NCI-H2029 (cell line): ENCODE results near the gene RXRG.
"Not testable (repeated sequence)": the region's sequence is repeated elsewhere in the genome, so short reads cannot be mapped to it uniquely, and the experiment has no call there.

Experiments used
- DNase-seq: peaks from one replicate; lab custom pipeline; 2025; lab: John Stamatoyannopoulos, UW

Gene RXRG

DNA sequence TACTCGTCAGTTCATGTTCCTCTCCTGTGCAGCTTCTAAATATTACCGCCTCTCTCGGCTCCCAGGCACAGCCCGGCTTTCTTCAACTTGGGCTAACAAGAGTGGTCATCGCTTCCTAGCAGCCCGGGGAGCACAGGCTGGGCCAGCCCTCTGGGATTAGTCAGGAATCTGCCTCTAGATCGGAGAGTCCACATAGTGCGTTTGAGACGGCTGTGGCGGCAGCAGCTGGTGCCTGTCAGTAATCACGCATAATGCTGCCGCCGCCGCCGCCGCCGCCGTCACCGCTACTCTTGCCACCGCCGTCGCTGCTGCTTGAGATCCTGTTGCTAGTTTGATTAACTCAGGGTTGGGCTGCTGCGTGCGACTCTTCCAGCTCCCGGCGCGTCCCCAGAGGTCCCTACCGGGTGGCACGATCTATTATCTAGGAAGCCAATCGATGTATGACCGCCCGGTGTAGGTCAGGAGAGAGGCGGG lies at the start of gene RXRG:
RXRG (minus strand) TSS at position 230 of the 474 bp plus-strand sequence. CDS start 233 bp downstream, outside the sequence.
- DNase-seq: no peak

DNA sequence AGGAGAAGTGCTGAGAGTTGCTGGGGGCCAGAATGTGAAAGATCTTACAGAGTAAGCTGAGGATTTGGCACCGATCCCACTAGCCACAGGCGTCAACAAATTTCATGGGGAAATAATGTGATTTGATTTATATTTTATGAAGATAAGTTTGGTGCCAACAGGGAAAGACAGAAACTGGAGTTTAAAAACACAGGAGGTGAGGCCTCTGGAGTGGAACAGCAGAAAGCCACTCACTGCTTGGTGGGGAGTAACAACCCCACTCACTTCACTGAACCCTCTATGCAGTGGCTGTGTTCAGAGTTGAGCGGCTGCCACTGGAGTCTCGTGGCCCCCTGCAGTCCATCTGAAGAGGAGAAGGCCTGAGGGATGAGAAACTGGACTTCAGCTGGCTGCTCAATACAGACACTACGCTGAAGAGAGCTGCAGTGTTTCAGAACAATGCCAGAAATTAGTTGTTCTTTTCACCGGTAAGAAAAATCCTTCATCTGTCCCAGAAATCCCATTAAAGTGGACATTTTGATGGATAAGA lies 48.0 kb upstream of the RXRG start:
- no peak for DNase-seq

DNA sequence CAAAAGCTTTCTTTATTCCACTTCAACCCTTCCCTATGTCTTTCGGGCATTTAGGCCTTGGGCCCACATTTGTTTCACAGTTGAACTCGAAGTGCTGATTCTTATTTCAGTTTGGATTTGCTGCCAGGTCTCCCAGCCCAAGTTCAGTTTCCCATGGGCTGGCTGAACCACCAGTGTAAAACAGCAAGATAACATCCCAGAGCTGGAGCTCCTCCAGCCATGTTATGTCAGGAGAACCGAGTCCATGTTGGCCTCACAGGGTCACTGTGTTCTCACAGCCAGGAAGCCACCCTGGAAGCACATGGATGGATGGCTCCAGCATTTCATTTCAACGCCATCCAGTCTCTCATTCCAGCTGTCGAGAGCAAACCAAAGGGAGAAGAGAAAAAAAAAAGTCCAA lies 45.2 kb upstream of the RXRG start:
- no peak for DNase-seq

DNA sequence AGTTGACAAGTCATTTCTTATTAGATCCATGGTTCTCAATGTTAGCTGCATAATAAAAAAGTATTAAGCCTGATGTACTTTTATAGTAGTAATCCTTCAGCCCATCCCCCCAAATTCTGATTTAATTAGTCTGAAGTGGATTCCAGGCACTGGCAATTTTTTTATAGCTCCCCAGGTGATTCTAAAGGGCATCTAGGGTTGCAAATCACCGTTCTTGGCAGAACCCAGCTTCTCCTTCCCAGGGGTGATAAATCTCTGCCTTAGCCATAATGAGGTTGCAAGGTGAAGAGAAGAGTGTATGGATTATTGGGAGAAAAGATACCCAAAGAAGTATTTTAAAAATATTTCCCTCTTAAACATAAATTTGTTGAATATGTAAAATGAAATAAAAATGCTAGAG lies 43.0 kb upstream of the RXRG start:
- no peak for DNase-seq

DNA sequence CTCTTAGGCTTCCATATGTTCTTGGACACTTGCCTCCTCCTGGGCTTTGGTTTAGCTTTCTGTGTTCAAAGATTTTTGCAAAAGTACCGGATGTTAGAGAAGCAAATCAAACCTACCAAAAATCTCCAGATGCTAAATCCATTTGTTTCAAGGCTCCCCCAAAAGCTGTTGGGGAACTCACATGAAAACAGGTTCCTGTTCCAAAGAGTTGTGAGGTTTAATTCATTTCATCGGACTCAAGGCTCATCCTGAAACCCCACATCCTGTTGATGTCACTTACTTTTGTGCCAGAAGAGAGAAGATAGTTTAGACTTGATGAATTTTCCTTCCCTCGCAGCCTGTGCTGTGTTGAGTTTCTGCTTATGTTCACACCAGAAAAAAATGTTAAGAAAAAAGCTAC lies 41.7 kb upstream of the RXRG start:
- no peak for DNase-seq

GRCh38 chr1:165485716-165486115 lies 40.8 kb upstream of the RXRG start:
- DNase-seq: no peak

DNA sequence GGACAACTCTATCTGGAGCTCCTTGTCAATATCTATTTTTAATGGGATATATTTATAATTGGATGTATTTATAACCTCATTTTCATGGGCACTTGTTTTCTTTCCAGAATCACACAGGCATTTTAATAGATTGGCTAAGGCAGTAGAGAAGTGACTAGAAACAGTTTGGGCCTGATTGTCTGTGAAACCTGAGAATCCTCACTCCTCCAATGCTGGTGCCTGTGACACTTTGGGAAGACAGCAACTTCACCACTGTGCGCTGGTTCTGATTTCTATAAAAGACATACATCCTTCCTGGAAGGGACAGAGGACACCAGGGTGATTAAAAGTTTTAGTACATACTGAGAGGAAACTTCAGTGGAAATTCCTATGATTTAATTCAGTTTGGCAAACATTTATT lies 39.6 kb upstream of the RXRG start:
- no peak for DNase-seq

GRCh38 chr1:165483412-165483811 lies 38.5 kb upstream of the RXRG start:
- no peak for DNase-seq

DNA sequence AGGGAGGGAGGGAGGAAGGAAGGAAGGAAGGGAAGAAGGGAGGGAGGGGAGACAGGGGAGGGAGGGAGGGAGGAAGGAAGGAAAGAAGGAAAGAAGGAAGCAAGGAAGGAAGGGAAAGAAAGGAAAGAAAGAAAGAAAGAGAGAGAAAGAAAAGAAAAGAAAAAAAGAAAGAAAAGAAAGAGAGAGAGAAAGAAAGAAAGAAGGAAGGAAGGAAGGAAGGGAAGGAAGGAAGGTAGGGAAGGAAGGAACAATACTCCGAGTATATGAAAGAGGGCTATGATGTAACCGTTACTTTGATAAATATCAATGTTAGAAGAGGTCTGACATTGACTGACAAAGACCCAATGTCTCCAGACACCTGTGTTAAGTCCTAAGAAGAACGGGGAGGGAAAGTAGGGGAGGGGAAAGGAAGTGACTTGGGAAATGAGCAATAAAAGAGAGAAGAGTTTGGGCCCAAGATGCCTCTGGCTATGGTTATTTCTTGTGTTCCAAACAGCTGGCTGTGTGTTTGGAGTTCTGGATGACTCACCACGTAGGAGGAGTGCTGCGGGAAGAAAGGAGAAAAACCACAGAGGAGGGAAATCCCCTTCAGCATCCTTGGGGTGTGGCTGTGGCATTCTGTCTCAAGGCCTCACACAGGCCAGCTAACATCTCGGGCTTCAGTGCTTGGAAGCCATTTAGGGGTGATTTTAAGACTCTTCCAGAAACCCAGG lies 37.0 kb upstream of the RXRG start:
- no peak for DNase-seq

DNA sequence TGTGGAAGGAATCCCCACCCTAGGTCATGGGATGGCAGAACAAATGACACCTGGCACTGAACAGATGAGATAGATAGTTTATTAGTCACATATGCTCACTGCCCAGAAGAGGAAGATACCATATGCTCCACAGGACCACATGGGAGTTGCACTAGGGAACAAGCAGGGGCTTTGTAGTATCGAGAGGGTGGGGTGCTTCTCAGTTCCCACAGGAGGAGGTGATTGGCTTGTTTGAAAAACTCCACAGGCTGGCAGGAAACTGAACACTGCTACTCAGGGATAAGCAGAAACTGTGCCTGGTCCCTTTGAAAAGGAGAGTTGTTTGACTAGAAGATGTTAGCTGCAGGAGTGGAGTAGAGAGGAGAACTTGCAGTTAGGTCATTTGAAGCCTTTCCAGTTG lies 31.9 kb upstream of the RXRG start:
- no peak for DNase-seq

DNA sequence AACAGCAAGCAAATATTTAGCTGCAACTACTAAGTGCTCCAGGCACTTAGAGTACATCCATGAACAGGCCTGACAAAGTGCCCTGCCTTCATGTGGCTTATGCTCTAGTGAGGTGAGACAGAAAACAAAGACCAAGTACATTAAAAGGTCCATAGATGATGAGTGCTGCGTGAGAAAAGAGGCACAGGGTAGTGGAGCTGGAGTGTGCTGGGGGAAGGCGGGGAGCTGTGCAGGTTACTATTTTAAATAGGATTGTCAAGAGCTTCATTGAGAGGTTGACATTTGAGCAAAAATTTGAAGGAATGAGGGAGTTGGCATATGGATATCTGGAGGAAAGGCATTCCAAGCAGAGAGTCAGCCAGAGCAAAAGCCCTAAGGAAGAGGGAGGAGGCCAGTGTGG lies 29.3 kb upstream of the RXRG start:
- no peak for DNase-seq

DNA sequence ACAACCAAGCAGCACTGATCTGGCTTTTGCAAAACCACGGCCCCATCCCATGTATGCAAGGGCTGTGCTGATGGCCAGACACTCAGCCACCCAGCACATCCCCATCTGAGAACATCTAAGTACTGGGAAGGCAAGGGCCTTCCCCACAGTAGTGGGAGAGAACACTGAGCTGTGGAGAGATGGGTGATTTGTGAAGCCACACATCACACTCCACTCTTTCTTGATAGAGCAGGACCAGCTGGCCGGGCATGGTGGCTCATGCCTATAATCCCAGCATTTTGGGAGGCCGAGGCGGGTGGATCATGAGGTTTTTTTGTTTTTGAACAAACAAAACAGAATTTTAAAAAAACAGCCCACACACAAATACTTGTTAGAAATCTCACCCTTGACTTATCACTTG lies 28.2 kb upstream of the RXRG start:
- no peak for DNase-seq

DNA sequence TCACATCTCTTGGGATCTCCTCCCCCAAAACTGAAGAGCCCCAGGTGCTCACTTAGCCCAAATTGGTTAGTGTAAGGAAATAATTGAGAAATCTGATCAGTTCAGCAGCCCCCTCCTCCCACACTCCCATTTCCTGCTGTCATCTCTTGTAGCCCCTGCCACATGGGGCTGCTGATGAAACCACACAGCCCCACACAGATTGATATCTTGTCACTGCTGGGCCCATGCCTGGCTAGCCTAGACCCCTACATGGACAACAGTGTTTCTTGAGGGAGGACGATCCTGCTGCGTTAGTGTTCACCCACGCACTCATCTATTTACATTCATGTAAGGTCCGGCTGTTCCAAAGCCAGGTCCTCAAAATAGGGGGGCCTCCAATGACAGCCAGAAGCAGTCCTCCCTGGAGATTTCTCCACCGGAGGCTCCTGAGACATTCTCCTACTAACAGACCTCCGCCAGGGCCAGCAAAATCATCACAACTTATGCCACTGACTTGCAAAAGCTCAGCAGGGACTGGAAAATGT lies 23.9 kb upstream of the RXRG start:
- no peak for DNase-seq

- DNase-seq: no peak
Measured at GRCh38 chr1:165468253-165468652, 23.3 kb upstream of the RXRG start.

- no peak for DNase-seq
Measured at GRCh38 chr1:165467706-165468105, 22.8 kb upstream of the RXRG start.

- DNase-seq: no peak
Measured at GRCh38 chr1:165463978-165464377, 19.1 kb upstream of the RXRG start.

DNA sequence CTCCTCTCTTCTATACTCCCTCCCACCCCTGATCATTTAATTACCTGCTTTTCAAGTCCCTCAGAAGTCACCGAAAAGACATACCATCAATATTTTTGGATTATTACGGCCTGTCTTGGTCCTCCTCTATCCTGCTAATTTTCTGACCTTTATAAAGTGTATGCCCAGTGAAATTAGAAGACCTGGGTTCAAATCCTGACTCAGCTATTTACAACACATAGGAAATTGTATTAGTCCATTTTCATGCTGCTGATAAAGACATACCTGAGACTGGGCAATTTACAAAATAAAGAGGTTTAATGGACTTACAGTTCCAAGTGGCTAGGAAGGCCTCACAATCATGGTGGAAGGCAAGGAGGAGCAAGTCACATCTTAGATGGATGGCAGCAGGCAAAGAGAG lies 14.8 kb upstream of the RXRG start:
- DNase-seq: not testable (repeated sequence)

DNA sequence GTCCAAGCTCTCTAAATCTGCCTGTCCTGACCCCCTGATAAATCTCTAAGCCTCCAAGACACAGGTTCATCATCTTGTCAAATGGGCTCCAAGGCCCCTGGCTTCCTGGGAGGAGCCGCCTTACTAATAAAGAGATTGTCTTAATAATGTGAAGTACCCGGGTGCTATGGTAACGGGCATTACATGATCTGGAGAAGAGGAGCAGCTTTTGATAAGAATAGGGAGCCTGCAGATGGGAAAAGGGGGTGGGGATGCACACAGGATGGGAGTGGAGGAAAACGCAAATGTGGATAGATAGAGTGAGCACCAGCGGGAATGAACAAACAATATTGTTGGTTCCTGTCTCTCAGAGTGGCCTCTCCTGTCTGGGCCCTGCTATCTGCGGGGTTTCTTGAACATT lies 11.9 kb upstream of the RXRG start:
- DNase-seq: no peak

- DNase-seq: no peak
Measured at GRCh38 chr1:165456114-165456513, 11.2 kb upstream of the RXRG start.

DNA sequence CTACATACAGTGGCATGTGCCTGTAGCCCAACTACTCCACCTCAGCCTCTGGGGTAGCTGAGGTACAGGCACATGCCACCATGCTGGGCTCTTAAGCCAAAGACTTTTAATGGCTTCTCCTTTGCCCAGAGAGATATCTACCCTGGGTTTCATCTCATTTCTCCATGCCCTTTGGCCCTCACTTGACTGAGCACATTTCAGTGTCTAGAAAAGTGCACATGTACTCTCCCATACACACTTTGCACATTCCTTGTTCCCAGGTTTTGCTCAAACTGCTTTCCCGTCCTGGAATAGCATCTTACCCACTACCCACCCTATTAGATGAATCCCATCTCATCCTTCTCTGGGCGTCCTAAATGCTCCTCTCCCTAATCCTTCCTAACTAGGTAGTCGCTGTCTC lies 10.2 kb upstream of the RXRG start:
- no peak for DNase-seq

- DNase-seq: no peak
Measured at GRCh38 chr1:165454091-165454610, 9.2 kb upstream of the RXRG start.

DNA sequence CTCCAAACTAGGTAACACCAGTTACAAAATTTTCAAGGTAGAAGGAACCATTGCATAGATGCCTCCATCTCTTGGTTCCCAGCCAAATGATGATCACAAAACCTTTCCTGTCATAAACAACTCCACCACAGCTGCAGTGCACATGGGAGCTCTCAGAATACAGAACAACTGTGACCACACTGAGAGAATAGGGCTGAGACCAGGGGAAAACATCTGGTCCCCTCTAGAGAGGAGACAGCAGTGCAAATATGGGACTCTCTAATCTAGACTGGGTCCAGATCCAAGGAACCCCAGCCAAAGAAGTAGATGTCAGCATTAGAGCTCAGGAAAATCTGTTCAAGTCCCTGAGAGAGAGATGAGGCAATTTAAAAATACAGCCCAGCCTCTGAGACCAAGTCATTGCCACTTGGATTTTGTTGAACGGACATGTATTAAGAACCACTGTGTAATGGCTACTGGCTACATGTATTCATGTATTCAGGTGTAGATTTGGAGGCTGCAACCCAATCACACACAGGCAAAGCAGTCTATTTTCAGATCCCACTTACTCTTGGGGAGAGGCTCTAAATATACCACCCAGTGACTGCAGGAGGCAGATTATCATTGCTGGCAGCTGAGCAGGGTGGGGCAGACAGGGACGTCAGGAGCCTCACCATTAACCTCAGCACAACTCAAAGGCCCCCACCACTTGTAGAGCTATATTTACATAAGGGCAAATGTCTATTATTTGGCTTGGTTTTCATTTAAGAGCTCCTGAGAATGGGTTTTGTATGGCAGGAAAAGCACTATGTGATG lies 7.6 kb upstream of the RXRG start:
- peak; percentile 26 for DNase-seq

DNA sequence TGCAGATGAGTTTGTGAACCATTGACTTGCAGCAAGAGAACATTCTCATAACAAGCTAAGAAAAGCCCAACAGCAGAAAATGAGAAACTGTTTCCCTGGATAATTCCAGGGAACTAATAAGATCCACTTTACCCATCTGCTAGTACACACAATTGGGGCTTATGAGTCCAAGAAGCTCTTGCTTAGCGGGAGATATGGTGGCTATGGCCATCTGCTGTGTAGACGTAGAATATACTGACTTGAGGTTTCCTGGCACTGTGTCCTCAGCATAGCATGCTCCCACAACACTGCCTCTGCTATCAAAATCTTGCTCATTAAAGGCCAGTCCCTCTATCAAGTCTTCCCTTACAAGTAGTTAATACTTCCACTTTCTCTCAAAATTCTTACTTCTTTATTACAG lies 6.8 kb upstream of the RXRG start:
- no peak for DNase-seq
